ENCODE results near the gene MLH1.
"Not testable (repeated sequence)": the region's sequence is repeated elsewhere in the genome, so short reads cannot be mapped to it uniquely, and the experiment has no call there.

MLH1 gene

GRCh38 chr3:37039161-37039846 lies 46.0 kb downstream of the MLH1 start:
- DNase-seq, result no peak

- DNase-seq, result no peak
Observed at GRCh38 chr3:37040231-37040630, 46.9 kb downstream of the MLH1 start.

GRCh38 chr3:37041546-37042195 lies 48.4 kb downstream of the MLH1 start:
- DNase-seq, result no peak

DNA sequence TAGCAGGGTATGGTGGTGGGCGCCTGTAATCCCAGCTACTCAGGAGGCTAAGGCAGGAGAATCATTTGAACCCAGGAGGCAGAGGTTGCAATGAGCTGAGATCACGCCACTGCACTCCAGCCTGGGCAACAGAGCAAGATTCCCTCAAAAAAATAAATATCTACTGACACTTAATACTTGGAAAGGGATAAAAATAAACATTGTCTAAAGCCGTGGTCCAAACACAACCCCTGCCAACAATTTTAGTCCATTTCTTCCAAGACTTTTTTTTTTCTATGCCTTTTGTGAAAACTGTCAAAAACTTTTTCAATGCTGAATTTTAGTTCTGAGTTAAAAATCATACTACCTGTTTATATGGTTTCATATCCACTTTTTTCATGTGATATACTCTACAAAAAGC lies 49.4 kb downstream of the MLH1 start:
- not testable (repeated sequence) for DNase-seq

DNA sequence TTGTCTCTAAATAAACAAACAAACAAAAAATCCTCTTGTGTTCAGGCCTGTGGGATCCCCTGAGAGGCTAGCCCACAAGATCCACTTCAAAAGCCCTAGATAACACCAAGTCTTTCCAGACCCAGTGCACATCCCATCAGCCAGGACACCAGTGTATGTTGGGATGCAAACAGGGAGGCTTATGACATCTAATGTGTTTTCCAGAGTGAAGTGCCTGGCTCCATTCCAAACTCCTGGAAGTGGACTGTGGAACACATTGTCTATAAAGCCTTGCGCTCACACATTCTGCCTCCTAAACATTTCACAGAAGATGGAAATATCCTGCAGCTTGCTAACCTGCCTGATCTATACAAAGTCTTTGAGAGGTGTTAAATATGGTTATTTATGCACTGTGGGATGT lies 57.0 kb downstream of the MLH1 start:
- DNase-seq, result peak; percentile 19

- no peak for DNase-seq
Observed at GRCh38 chr3:37052860-37053259, 59.5 kb downstream of the MLH1 start.

GRCh38 chr3:37053337-37053736 lies 60.0 kb downstream of the MLH1 start:
- no peak for DNase-seq

GRCh38 chr3:37053753-37054152 lies 60.4 kb downstream of the MLH1 start:
- DNase-seq, result no peak

DNA sequence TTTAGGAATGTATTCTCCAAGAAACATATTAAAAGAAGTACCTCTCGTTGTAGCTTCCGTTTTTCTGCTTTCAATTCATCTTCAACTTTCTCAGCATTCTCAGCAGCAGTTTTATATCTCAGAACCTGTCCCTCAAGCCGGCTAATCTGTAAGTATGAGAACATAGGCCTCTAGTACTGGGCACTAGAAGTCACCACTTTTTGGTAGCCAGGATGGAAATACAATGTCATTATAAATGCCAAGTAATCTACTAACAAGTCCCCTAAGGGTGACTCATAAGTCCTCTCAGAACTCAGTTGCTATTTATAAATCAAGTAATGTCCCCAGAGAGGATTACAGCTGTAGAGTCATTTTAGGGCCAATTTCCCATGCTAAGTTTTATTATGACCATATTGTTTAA lies 61.1 kb downstream of the MLH1 start:
- no peak for DNase-seq

DNA sequence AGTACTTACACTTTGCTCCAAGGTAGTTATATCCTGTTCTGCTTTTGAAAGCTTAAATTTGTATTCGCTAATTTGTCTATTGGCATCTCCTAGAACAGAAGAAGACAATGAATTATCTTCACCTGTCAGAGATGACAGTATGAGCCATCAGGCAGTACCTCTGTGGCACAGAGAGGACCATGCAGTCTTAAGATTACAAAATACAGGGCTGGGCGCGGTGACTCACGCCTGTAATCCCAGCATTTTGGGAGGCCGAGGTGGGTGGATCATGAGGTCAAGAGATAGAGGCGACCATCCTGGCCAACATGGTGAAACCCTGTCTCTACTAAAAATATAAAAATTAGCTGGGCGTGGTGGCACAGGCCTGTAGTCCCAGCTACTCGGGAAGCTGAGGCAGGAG lies 61.8 kb downstream of the MLH1 start:
- not testable (repeated sequence) for DNase-seq

DNA sequence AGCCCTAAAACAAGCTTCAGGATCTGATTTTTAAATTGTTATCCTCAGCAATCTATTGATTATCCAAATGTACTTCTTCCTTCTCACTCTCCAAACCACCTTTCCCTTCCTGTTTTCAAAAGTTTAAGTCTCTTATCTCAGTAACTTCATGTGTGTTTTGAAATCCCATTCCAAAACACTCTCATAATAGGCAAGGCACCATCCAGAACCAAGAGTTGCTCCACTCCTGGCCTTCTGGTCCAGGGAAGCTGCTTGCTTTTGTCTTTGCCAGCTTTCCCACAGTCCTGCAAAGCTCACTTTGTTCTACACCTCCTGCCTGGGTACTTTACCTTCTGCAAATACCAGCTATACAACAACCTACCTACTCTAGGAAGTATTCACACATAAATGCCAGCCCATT lies 63.5 kb downstream of the MLH1 start:
- no peak for DNase-seq

DNA sequence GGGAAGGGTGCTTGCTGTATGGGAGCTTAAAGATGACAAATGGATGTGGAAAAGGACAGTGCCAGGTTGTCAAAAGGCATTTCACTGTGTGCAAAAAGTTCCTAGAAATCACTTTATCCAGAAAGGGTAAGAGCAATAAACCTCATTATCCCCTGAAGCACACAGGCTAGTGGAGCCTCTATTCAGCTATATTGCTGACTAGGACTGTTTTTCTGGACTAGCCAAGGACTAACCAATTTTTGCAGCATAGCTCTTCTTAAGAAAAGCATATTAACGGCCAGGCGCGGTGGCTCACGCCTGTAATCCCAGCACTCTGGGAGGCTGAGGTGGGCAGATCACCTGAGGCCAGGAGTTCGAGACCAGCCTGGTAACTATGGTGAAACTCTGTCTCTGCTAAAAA lies 64.8 kb downstream of the MLH1 start:
- DNase-seq, result no peak

- DNase-seq, result no peak
Observed at GRCh38 chr3:37064747-37065146, 71.4 kb downstream of the MLH1 start.

- no peak for DNase-seq
Observed at GRCh38 chr3:37067577-37067976, 74.3 kb downstream of the MLH1 start.

DNA sequence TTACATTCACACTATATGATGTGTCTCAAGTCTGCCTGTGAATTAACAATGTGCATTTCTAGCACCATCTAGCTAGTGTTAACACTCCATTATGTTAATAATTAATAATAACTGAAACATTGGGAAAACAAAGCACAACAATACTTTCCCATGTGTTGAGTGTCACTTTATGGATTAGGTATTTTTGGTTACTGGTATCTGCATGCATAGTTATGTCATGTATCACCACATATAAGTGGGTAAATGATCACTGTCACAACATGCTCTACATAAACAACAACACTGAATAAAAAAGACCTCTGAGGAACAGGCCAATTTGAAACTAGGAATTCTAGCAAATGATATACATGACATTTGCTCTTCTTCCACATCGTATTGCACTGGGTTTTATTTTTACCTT lies 74.7 kb downstream of the MLH1 start:
- DNase-seq, result no peak

DNA sequence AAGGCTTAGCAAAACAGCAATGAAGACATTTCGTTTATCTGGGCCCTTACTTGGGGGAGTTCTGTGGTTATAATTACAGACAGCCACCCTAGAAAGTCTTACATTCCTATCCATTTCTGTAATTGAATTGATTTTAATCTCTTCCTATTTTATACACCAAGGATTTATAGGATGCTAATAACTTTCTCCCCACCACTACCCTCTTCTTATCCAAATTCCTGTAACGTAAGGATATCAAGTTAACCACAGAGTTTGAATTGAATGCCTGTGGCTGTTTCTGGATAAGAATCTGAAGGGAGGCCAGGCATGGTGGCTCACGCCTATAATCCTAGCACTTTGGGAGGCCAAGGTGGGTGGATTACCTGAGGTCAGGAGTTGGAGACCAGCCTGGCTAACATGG lies 78.6 kb downstream of the MLH1 start:
- DNase-seq, result no peak

- peak; percentile 19 for DNase-seq
Observed at GRCh38 chr3:37072892-37073291, 79.6 kb downstream of the MLH1 start.

DNA sequence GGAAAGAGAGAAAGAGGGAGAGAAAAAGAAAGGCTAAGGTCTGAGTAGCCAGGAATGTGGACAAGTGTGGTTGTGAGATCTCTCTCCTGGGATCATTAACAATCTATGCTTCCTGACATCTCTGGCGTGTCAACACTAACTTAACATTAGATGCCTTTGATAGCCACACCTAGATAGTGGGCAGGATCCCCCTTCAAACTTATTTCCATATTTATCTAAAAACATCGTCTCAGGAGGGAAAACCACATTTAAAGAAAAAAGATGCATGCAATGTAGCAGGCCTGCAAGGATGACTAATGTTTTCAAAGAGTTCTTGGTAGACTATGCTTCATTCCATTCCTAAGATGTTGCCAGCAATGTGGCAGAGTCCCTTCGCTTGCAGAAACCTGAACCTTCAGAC lies 80.9 kb downstream of the MLH1 start:
- no peak for DNase-seq

DNA sequence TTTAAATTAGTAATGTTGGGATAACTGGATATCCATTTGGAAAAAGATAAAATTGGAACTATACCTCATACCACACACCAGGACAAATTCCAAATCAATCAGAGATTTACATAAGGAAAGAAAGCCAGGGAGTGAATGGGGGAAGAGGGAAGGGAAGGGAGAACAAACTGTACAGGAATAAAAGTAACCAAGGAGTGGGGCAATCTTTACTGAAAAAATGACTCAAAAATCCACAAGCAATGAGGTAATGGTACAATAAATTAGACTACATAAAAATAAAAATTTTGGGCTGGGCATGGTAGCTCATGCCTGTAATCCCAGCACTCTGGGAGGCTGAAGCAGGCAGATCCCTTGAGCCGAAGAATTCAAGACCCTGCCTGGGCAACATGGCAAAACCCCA lies 82.6 kb downstream of the MLH1 start:
- DNase-seq, result no peak

GRCh38 chr3:37082317-37082716 lies 89.0 kb downstream of the MLH1 start:
- no peak for DNase-seq

GRCh38 chr3:37086918-37087317 lies 93.6 kb downstream of the MLH1 start:
- DNase-seq, result no peak

DNA sequence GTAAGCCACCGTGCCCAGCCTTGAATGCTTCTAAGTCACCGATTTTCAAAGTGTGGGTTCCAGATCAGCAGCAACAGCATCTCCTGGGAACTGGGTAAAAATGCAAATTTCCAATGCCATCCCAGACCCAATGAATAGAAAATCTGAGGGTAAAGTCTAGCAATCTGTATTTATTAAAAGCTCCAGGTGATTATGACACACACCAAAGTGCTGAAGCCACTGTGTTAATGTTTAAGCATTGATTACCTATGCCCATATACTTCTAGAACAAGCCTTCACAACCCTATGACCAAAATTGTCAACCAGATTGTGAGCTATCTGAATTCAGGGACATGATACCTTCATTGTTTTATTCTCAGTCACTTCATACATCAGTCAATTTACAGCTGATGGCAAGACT lies 94.6 kb downstream of the MLH1 start:
- DNase-seq, result no peak

- DNase-seq, result no peak
Observed at GRCh38 chr3:37092484-37092883, 99.2 kb downstream of the MLH1 start.

DNA sequence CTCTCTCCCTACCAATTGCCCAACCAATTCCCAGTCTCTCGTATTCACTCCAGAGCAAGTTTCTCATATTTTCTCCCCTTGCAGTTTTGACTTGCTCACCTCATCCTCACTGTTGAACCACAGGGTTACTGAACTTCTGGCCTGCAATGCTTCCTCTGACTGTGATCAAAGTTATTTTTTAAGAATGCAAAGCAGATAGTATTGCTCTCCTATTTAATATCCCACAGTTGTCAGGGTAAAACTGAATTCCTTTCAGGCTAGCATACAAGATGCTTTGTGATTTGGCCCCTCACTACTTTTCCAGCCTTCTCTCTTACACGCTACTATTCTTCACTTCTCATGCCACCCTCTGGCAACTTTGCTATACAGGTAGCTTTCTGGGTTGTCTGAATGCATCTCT lies 100.2 kb downstream of the MLH1 start:
- no peak for DNase-seq

DNA sequence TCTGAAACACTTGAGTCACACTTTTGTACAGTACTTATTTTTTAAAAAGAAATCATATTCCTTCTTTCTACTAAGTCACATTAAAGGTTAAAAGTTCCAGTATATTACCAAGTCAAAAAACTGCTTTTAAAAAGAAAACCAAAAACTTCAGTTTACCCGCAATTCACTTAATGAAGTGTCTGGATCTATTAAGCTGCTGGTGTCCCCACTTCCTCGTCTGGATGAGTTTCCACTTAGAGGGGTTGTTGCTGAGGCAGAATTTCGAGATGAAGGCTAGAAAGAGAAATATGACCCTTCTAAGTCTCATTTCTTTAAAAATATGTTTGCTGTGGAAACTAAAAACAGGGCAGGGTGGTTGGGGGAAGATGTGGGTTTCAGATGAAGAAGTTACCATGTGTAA lies 101.3 kb downstream of the MLH1 start:
- no peak for DNase-seq

Data from NCI-H1105 treated with DMSO at 0.1 percent for 48 hours (cell line).